GM18873 (cell line): ENCODE data around the gene VPS37B.

Experiments used
- ATAC-seq: cut with Tn5 transposase; IDR thresholded peaks from one replicate; pipeline ENCODE4 v1.9.1; 2021; ENCODE audit warnings: mild to moderate bottlenecking, moderate library complexity, moderate number of reproducible peaks; ENCODE audit not compliant: unreplicated experiment, low FRiP score

The VPS37B gene

DNA sequence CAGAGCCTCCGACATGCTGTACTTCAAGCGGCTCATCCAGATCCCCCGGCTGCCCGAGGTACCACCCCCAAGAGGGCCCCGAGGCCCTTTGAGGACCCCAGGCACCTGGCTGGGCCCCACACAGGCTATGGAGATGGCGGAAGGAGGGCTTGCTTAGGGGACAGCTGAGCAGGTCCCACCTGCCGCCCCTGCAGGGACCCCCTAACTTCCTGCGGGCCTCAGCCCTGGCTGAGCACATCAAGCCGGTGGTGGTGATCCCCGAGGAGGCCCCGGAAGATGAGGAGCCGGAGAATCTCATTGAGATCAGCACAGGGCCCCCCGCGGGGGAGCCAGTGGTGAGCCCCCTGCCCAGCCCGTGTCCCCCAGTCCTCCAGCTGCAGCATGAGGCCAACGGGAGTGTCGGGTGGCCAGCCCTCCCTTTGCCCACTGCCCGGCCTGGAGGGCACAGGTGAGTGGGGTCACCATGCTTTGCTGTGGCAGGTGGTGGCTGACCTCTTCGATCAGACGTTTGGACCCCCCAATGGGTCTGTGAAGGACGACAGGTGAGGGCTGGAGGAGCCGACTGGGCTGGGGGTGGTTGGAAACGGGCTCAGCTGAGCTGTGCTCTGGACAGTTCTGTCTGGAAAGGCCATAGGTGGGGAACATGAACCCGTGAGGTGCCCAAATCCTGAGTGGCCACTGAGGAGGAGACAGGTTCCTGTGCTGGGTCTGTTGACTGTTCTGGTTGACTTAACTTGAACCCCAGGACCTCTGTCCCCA is 40.7 kb downstream of the VPS37B start:
- ATAC-seq, result no peak

DNA sequence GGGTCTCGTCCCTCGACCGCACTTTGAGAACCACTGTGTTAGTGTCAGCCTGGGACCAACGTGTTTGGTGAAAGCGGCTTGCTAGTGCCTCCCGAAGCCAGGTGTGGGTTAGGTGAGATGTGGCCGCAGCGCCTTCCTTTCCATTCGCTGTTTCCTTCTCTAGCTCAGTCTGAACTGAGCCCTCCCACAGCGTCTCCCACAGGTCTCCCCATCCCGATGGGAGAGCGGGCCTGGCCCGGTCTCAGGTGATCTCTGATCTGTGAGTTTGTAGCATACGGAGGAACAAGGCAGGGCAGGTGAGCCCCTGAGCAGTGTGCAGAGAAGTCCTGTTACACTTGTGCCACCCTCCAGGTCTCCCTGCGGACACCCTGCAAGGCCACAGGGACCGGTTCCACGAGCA is 41.4 kb downstream of the VPS37B start:
- no peak for ATAC-seq

GRCh38 chr12:122853582-122854245 is 42.2 kb downstream of the VPS37B start:
- no peak for ATAC-seq

GRCh38 chr12:122852336-122853275 is 43.3 kb downstream of the VPS37B start:
- ATAC-seq, result no peak

- no peak for ATAC-seq
These were observed 44.1 kb downstream of the VPS37B start for GRCh38 chr12:122851820-122852219.

DNA sequence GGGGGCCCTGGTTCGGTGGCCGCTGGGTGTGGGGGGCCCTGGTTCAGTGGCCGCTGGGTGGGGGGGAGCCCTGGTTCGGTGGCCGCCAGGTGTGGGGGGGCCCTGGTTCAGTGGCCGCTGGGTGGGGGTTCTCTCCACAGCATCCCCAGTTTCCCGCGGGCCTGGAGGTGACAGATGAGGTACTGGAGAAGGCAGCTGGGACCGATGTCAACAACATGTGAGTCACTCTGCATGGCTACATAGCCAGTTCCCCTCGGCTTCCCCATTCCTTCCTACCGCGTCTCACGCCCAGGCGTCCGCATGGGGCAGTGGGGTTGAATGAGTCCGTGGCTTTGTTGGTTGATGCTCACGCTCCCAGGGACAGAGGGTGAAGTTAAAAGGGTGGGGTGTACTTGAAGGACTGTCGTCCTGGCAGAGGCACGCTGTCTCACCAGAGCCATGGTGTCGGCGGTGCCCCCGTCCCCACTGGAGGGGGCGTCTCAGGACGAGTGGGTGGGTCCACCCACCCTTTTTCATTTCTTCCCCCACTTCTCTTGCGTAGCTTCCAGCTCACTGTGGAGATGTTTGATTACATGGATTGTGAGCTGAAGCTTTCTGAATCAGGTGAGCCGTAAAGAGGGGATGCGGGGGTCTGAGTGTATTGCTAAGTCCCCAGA is 45.1 kb downstream of the VPS37B start:
- ATAC-seq, result no peak

DNA sequence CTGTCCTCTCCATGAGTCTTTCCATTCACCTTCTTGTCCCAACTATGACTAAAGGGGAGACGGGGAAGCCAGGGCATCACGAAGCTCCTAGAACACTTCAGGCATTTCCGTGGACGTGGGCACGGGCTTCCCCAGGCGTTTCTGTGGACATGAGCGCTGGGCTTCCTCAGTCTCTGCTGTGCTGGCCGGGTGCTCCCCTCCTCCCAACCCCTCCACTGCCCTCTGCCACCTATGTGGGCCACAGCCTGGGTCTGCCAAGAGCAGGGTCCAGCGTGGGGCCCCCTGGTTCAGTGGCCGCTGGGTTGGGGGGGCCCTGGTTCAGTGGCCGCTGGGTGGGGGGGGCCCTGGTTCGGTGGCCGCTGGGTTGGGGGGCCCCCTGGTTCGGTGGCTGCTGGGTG is 45.9 kb downstream of the VPS37B start:
- ATAC-seq, result no peak

GRCh38 chr12:122849352-122850047 is 46.4 kb downstream of the VPS37B start:
- no peak for ATAC-seq

DNA sequence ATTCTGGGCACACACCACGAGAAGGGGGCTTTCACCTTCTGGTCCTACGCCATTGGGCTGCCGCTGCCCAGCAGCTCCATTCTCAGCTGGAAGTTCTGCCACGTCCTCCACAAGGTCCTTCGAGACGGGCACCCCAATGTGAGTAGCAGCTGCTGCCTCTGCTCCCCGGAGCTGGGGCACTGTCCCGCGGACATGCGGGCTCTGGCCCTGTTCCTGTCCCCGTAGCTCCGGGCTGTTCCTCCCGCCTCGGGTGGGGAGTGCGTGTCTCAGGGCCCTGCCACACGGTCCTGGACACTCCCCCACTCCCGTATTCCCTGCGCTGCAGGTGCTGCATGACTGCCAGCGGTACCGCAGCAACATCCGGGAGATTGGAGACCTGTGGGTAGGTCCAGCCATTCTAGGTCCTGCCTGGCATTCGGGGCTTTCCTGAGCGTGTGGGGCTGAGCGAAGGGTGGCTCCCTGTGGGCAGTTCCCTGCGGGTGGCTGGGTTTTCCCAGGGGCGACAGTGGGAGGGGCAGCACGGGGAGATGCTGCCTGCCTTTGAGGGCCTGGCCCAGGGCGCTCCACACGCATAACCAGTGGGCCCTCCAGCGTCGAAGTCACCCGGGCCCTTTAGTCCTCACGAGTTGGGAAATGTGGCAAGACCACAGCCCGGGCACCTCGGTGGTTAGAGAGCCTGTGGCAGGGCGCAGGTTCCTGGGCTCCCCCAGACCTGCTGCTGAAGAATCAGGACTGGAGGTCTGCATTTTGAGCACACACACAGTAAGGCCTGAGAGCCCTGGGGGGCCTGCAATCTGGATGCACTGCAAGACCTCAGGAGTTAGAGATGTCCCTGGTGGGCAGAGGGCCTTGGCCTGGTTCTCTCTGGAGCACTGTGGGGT is 47.2 kb downstream of the VPS37B start:
- no peak for ATAC-seq

DNA sequence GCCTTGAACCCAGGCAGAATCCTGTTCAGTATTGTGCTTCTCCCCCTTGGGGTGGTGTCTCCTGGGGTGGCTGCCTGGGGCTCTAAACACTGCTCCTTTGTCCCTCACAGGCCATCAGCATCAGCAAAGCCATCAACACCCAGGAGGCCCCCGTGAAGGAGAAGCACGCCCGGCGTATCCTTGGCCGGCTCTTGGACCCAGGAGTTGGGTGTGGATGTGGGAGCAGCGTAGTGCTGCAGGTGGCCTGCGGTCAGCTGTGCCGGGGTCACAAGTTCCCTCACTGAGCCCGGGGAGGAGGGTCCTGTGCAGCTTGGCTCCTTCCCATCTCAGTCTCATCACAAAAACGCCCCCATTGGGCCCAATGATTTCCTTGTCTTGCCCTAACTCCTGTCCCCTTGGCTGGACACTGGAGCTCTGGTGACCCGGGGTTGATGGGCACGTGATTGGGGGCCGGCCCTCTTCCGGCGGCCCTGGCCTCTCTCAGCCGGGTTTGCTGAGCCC is 48.0 kb downstream of the VPS37B start:
- ATAC-seq, result no peak

DNA sequence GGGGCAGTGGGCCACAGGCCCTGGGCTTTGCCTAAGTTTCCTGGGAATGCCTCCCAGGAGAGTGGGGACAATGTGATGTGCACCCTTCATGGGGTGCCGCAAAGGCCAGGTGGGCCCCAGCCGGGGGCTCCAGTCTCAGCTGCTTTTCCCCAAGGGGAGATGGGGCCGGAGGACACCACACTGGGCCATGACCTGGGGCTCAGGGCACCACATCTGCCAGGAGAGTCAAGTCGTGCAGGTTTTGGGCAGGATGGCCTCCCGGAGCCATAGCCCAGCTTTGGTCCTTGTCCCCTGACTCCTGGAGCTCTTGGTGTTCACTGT is 48.4 kb downstream of the VPS37B start:
- ATAC-seq, result no peak

DNA sequence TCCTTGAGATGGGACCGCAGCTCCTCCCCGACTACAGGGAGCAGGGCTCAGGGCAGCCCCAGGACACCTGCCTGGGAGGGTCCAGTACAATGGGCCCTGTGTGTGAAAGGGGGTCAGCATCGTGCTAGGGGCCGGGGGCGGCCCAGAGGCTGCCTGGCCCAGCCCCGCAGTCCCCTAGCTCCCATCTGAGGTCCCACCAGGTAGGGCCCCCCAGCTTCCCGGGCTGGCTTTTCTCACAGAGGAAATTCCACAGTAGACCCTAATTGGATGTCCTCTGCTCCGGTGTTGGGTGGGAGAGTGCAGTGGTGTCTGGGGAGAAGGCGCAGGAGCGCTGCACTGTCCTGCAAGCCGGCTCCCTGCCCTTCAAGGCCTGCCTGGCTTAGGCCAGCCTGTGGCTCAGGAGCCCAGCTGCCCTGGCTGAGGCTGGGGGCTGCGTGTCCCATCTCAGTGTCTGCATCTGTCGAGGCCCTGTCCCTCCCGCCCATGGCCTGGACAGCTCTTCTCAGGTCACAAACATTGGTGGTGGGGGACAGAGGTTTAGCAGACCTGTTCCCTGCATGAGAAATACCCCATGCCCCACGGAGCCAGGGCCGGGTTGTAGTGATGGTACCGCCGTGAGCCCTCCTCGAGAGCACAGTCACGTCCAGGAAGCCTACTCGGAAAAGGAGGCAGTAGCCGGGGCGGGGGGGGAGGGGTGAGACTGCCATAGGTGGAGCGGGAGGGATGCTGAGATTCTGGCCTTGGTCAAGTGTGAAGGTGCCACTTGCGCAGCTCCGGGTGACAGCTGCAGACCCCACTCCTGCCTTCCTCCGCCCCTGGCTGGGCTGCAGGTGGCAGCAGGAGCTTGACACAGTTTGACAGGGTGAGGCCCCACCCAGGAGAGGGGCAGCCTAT is 49.1 kb downstream of the VPS37B start:
- no peak for ATAC-seq

- ATAC-seq, result no peak
These were observed 49.9 kb downstream of the VPS37B start for GRCh38 chr12:122845865-122846621.

- ATAC-seq, result no peak
These were observed 50.7 kb downstream of the VPS37B start for GRCh38 chr12:122845041-122845864.

DNA sequence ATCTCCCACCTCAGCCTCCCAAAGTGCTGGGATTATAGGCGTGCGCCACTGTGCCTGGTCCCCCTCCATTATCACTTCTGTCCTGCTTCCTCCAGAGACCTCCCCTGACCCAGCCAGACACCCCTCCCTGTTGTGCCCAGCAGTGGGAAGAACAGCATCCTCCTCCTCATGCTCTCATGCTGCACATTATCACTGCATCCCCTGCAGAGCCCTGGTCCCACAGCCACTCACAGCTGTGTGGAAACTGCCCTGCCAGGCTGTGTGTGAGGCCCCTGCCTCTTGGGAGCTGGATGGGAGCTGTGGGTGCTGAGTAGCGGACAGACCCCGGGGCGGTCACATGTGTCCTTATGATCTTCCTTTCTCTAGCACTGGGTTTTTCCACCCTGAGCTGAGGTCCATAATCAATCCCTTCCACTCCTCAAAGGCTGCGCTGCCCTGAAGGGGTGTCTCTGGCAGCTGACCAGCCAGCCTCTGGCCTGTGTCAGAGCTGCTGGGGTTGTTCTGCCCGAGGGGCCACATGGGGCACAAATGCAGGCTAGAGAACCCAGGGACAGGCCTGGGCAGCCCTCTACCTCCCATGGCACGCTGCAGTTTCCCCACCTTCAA is 51.5 kb downstream of the VPS37B start:
- no peak for ATAC-seq

GRCh38 chr12:122843455-122843854 is 52.5 kb downstream of the VPS37B start:
- no peak for ATAC-seq
